ENCODE data around the gene KRTAP16-1.

Gene KRTAP16-1

GRCh38 chr17:41267711-41268110 lies 41.4 kb downstream of the KRTAP16-1 start:
- Histone ChIP-seq H3K27me3 (ENCODE audit: insufficient read depth, low read length) (peaks cover 11% of the 10 kb centered on the region; the same call in 1 of the 2 replicates), H3K4me3 (ENCODE audit: low read depth, low read length) (no peak overlapping the region), H2AFZ (ENCODE audit: low read length, unreplicated experiment) (no peak overlapping the region), H3K27ac (ENCODE audit: low read depth, low read length) (no peak overlapping the region), H3K4me1 (ENCODE audit: control insufficient read depth, insufficient read depth, low read length, unreplicated experiment) (no peaks in the 10 kb centered on the region), H3K36me3 (ENCODE audit: insufficient read depth, low read length) (no peaks in the 10 kb centered on the region), H3K79me2 (ENCODE audit: control insufficient read depth, insufficient read depth, low read length, unreplicated experiment) (no peaks in the 10 kb centered on the region)

GRCh38 chr17:41265078-41265477 lies 44.0 kb downstream of the KRTAP16-1 start, which contains the start of gene KRTAP9-6:
TSS of gene KRTAP9-6 (plus strand) at chr17:41265378. CDS start at chr17:41265378, 0 bp downstream.
- no peaks in the 10 kb centered on the region for H3K79me2 ChIP-seq (ENCODE audit: control insufficient read depth, insufficient read depth, low read length, unreplicated experiment)
- H3K27me3 ChIP-seq (ENCODE audit: insufficient read depth, low read length) = peaks cover 15% of the 10 kb centered on the region
- no peaks in the 10 kb centered on the region for H3K36me3 ChIP-seq (ENCODE audit: insufficient read depth, low read length)
- no peak within 1 kb of the TSS for H3K4me3 ChIP-seq (ENCODE audit: low read depth, low read length)
- H3K27ac ChIP-seq (ENCODE audit: low read depth, low read length) = no peak within 1 kb of the TSS
- no peak within 1 kb of the TSS for H2AFZ ChIP-seq (ENCODE audit: low read length, unreplicated experiment)
- no peaks in the 10 kb centered on the region for H3K4me1 ChIP-seq (ENCODE audit: control insufficient read depth, insufficient read depth, low read length, unreplicated experiment)

- H3K27me3 ChIP-seq (ENCODE audit: insufficient read depth, low read length) = peaks cover 15% of the 10 kb centered on the region
- H3K4me1 ChIP-seq (ENCODE audit: control insufficient read depth, insufficient read depth, low read length, unreplicated experiment) = no peaks in the 10 kb centered on the region
- no peak overlapping the region for H3K27ac ChIP-seq (ENCODE audit: low read depth, low read length)
- H3K36me3 ChIP-seq (ENCODE audit: insufficient read depth, low read length) = no peaks in the 10 kb centered on the region
- H3K79me2 ChIP-seq (ENCODE audit: control insufficient read depth, insufficient read depth, low read length, unreplicated experiment) = no peaks in the 10 kb centered on the region
- H3K4me3 ChIP-seq (ENCODE audit: low read depth, low read length) = no peak overlapping the region
- H2AFZ ChIP-seq (ENCODE audit: low read length, unreplicated experiment) = no peak overlapping the region
Observed at GRCh38 chr17:41264599-41264998, 44.5 kb downstream of the KRTAP16-1 start.

GRCh38 chr17:41263212-41263611 lies 45.9 kb downstream of the KRTAP16-1 start:
- H3K79me2 ChIP-seq (ENCODE audit: control insufficient read depth, insufficient read depth, low read length, unreplicated experiment) = no peaks in the 10 kb centered on the region
- H3K4me3 ChIP-seq (ENCODE audit: low read depth, low read length) = no peak overlapping the region
- H3K4me1 ChIP-seq (ENCODE audit: control insufficient read depth, insufficient read depth, low read length, unreplicated experiment) = no peaks in the 10 kb centered on the region
- peaks cover 15% of the 10 kb centered on the region for H3K27me3 ChIP-seq (ENCODE audit: insufficient read depth, low read length)
- no peak overlapping the region for H3K27ac ChIP-seq (ENCODE audit: low read depth, low read length)
- H2AFZ ChIP-seq (ENCODE audit: low read length, unreplicated experiment) = no peak overlapping the region
- H3K36me3 ChIP-seq (ENCODE audit: insufficient read depth, low read length) = no peaks in the 10 kb centered on the region

- Histone ChIP-seq H3K27me3 (ENCODE audit: insufficient read depth, low read length) (peaks cover 13% of the 10 kb centered on the region), H3K4me3 (ENCODE audit: low read depth, low read length) (no peak overlapping the region), H3K4me1 (ENCODE audit: control insufficient read depth, insufficient read depth, low read length, unreplicated experiment) (no peaks in the 10 kb centered on the region), H3K79me2 (ENCODE audit: control insufficient read depth, insufficient read depth, low read length, unreplicated experiment) (no peaks in the 10 kb centered on the region), H3K27ac (ENCODE audit: low read depth, low read length) (no peak overlapping the region), H2AFZ (ENCODE audit: low read length, unreplicated experiment) (no peak overlapping the region), H3K36me3 (ENCODE audit: insufficient read depth, low read length) (no peaks in the 10 kb centered on the region)
Observed at GRCh38 chr17:41258406-41258805, 50.7 kb downstream of the KRTAP16-1 start.

Measured in ACC112 (cell line).